Measurements from ENCODE around the gene EIF5B. TPM values are rescaled to one million over a fixed set of nuclear protein-coding genes. Genes with fewer than 3 reads are reported as not detected.
"Not testable (repeated sequence)": the region's sequence is repeated elsewhere in the genome, so short reads cannot be mapped to it uniquely, and the experiment has no call there.

Gene EIF5B
- polyA plus RNA-seq, 1 donor from 2014 or later: 8.0 TPM

DNA sequence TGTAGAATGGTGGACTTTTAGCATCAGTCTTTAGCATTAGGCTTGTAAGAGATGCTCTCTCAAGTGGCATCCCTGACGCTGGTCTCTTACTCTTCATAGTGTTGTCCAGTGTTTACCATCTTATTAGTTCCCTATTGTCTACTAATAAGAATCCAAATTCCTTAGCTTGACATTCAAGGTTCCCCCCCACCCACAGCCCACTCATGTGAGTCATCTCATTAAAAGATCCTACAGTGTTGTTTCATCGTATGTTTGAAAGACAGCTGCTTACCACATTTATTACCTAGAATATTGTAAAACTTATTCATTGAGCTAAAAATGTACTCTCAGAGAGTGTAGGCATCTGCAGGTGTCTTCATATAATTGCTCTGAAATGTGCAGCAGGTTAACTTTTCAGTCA, 28.5 kb downstream of the EIF5B start:
- Histone ChIP-seq H2AFZ (ENCODE audit: low read depth, low read length) (no peak overlapping the region), H4K20me1 (ENCODE audit: insufficient read depth) (no peaks in the 10 kb centered on the region), H3K4me2 (ENCODE audit: low read length) (no peak overlapping the region), H3K9ac (ENCODE audit: low read length) (no peak overlapping the region), H3K27me3 (ENCODE audit: insufficient read depth, low read depth, low read length) (no peaks in the 10 kb centered on the region), H3K9me2 (ENCODE audit: insufficient read depth, low read length) (no peaks in the 10 kb centered on the region), H3K79me2 (replicated peaks; ENCODE audit: insufficient read depth, low read length) (no peaks in the 10 kb centered on the region), H3K4me3 (ENCODE audit: low read length) (no peak overlapping the region), H3K36me3 (ENCODE audit: insufficient read depth, low read length) (peaks cover 11% of the 10 kb centered on the region), H3F3A (ENCODE audit: insufficient read depth, low read length, poor library complexity, severe bottlenecking) (no peaks in the 10 kb centered on the region), H3K9me3 (ENCODE audit: low read length) (no peaks in the 10 kb centered on the region), H3K27ac (ENCODE audit: low read length) (no peak overlapping the region)
- TF ChIP-seq REST (IDR thresholded peaks at IDR 0.05; ENCODE audit: borderline replicate concordance): no peak
- no peak for TF ChIP-seq POLR2AphosphoS5 (IDR thresholded peaks at IDR 0.05)
- TF ChIP-seq, protein P1, sequence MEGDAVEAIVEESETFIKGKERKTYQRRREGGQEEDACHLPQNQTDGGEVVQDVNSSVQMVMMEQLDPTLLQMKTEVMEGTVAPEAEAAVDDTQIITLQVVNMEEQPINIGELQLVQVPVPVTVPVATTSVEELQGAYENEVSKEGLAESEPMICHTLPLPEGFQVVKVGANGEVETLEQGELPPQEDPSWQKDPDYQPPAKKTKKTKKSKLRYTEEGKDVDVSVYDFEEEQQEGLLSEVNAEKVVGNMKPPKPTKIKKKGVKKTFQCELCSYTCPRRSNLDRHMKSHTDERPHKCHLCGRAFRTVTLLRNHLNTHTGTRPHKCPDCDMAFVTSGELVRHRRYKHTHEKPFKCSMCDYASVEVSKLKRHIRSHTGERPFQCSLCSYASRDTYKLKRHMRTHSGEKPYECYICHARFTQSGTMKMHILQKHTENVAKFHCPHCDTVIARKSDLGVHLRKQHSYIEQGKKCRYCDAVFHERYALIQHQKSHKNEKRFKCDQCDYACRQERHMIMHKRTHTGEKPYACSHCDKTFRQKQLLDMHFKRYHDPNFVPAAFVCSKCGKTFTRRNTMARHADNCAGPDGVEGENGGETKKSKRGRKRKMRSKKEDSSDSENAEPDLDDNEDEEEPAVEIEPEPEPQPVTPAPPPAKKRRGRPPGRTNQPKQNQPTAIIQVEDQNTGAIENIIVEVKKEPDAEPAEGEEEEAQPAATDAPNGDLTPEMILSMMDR (IDR thresholded peaks at IDR 0.05; ENCODE audit: poor library complexity, severe bottlenecking): no peak
- no peak for TF ChIP-seq MXI1 (conservative IDR thresholded peaks at IDR 0.05; ENCODE audit: poor library complexity, severe bottlenecking)
- TF ChIP-seq SMC3 (conservative IDR thresholded peaks at IDR 0.05; ENCODE audit: poor library complexity): no peak
- no peak for TF ChIP-seq EP300 (conservative IDR thresholded peaks at IDR 0.05; ENCODE audit: poor library complexity, severe bottlenecking)
- TF ChIP-seq EZH2 (IDR thresholded peaks at IDR 0.05; ENCODE audit: borderline replicate concordance, insufficient read depth, low read length, poor library complexity, severe bottlenecking): no peak
- no peak for TF ChIP-seq RAD21 (conservative IDR thresholded peaks at IDR 0.05)
- no peak for TF ChIP-seq TAF1 (IDR thresholded peaks at IDR 0.05; ENCODE audit: low read depth)

DNA sequence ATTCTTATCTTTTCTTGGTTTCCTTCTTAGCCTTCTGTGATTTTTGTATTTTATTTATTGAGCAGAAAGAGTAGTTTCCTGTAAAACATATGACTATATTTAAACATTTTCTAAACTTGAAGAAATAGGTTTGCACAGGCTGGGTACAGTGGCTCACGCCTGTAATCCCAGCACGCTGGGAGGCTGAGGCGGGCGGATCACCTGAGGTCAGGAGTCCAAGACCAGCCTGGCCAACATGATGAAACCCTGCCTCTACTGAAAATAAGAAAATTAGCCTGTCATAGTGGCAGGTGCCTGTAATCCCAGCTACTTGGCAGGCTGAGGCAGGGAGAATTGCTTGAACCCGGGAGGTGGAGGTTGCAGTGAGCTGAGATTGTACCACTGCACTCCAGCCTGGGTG, 31.7 kb downstream of the EIF5B start:
- H3F3A ChIP-seq (ENCODE audit: insufficient read depth, low read length, poor library complexity, severe bottlenecking); H3K4me3 ChIP-seq (ENCODE audit: low read length); H3K4me2 ChIP-seq (ENCODE audit: low read length); H3K27ac ChIP-seq (ENCODE audit: low read length); H3K9me2 ChIP-seq (ENCODE audit: insufficient read depth, low read length); H4K20me1 ChIP-seq (ENCODE audit: insufficient read depth); H3K27me3 ChIP-seq (ENCODE audit: insufficient read depth, low read depth, low read length); H2AFZ ChIP-seq (ENCODE audit: low read depth, low read length); H3K9ac ChIP-seq (ENCODE audit: low read length); H3K79me2 ChIP-seq (replicated peaks; ENCODE audit: insufficient read depth, low read length); H3K9me3 ChIP-seq (ENCODE audit: low read length): not testable (repeated sequence)
- peaks cover 11% of the 10 kb centered on the region for H3K36me3 ChIP-seq (ENCODE audit: insufficient read depth, low read length)

DNA sequence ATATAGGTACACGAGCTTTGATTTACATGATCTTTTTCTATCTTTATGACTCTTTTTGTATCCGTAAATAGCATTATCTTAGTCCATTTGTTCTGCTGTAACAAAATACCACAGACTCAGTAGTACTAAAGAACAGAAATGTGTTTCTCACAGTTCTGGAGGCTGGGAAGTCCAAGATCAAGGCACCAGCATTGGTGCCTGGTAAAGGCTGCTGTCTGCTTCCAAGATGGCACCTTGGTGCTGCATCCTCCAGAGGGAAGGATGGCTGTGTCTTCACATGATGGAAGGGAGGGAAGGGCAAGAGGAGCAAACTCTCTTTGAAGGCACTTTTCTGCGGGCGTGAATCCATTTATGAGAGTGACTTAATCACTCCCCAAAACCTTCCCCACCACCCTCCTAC, 36.0 kb downstream of the EIF5B start:
- Histone ChIP-seq H3K9ac (ENCODE audit: low read length) (no peak overlapping the region), H3K27me3 (ENCODE audit: insufficient read depth, low read depth, low read length) (no peaks in the 10 kb centered on the region), H3F3A (ENCODE audit: insufficient read depth, low read length, poor library complexity, severe bottlenecking) (no peaks in the 10 kb centered on the region), H2AFZ (ENCODE audit: low read depth, low read length) (no peak overlapping the region), H3K36me3 (ENCODE audit: insufficient read depth, low read length) (peaks cover 19% of the 10 kb centered on the region), H3K9me2 (ENCODE audit: insufficient read depth, low read length) (no peaks in the 10 kb centered on the region), H3K4me2 (ENCODE audit: low read length) (no peak overlapping the region), H3K4me3 (ENCODE audit: low read length) (no peak overlapping the region), H3K9me3 (ENCODE audit: low read length) (no peaks in the 10 kb centered on the region), H4K20me1 (ENCODE audit: insufficient read depth) (no peaks in the 10 kb centered on the region), H3K79me2 (replicated peaks; ENCODE audit: insufficient read depth, low read length) (no peaks in the 10 kb centered on the region), H3K27ac (ENCODE audit: low read length) (no peak overlapping the region)
- TF ChIP-seq RAD21 (conservative IDR thresholded peaks at IDR 0.05) (no peak), REST (IDR thresholded peaks at IDR 0.05; ENCODE audit: borderline replicate concordance) (no peak), TAF1 (IDR thresholded peaks at IDR 0.05; ENCODE audit: low read depth) (no peak)
- TF ChIP-seq, protein P1 (IDR thresholded peaks at IDR 0.05; ENCODE audit: poor library complexity, severe bottlenecking): no peak
